Epidermal melanocyte (primary cell): ENCODE results near the gene PPP2R1A.
"Not testable (repeated sequence)": the region's sequence is repeated elsewhere in the genome, so short reads cannot be mapped to it uniquely, and the experiment has no call there.

Experiments
- DNase-seq: peaks from one replicate; pipeline ENCODE4 v3.0.0; 2011; ENCODE audit warnings: low spot score; ENCODE audit not compliant: insufficient read length

PPP2R1A gene

GRCh38 chr19:52237771-52238400 is 48.0 kb downstream of the PPP2R1A start:
- DNase-seq: no peak

- no peak for DNase-seq
These were observed 54.2 kb downstream of the PPP2R1A start for GRCh38 chr19:52244021-52244420.

- no peak for DNase-seq
These were observed 58.4 kb downstream of the PPP2R1A start for GRCh38 chr19:52248241-52248640.

GRCh38 chr19:52258426-52258825 is 68.6 kb downstream of the PPP2R1A start:
- no peak for DNase-seq

- not testable (repeated sequence) for DNase-seq
These were observed 75.7 kb downstream of the PPP2R1A start for GRCh38 chr19:52265556-52265955.

- peak; percentile 86 for DNase-seq
These were observed 79.7 kb downstream of the PPP2R1A start, which contains the start of gene ZNF766 for GRCh38 chr19:52269338-52270261. ZNF766 (plus strand) TSS chr19:52269587; CDS start chr19:52269614, 27 bp downstream.

GRCh38 chr19:52270266-52270885 is 80.5 kb downstream of the PPP2R1A start:
- peak; percentile 18 for DNase-seq

GRCh38 chr19:52273301-52273700 is 83.4 kb downstream of the PPP2R1A start:
- DNase-seq: no peak

- DNase-seq: no peak
These were observed 84.3 kb downstream of the PPP2R1A start for GRCh38 chr19:52274191-52274590.

GRCh38 chr19:52275988-52276387 is 86.1 kb downstream of the PPP2R1A start:
- DNase-seq: no peak

GRCh38 chr19:52277471-52277870 is 87.6 kb downstream of the PPP2R1A start:
- DNase-seq: no peak
